Mucosa of stomach (tissue), 1 donor: ENCODE measurements around the gene ADAM20.
"Not testable (repeated sequence)": the region's sequence is repeated elsewhere in the genome, so short reads cannot be mapped to it uniquely, and the experiment has no call there.

ENCODE experiments used
- H3K27me3 ChIP-seq: one replicate; pipeline ENCODE4 v1.7.0; 2013; ENCODE audit warnings: mild to moderate bottlenecking, low read length; ENCODE audit not compliant: control insufficient read depth, insufficient read depth
- H3K36me3 ChIP-seq: one replicate; pipeline ENCODE4 v1.7.0; 2013; ENCODE audit warnings: low read length; ENCODE audit not compliant: control insufficient read depth, insufficient read depth
- H3K4me1 ChIP-seq: one replicate; pipeline ENCODE4 v1.7.0; 2013; ENCODE audit warnings: mild to moderate bottlenecking, low read length; ENCODE audit not compliant: control insufficient read depth, insufficient read depth
- H3K4me3 ChIP-seq: one replicate; pipeline ENCODE4 v1.7.0; 2013; ENCODE audit warnings: low read length
- H3K9ac ChIP-seq: one replicate; pipeline ENCODE4 v1.7.0; 2013; ENCODE audit warnings: mild to moderate bottlenecking, low read length, moderate library complexity
- H3K9me3 ChIP-seq: one replicate; pipeline ENCODE4 v1.7.0; 2013; ENCODE audit warnings: mild to moderate bottlenecking, low read length, moderate library complexity; ENCODE audit not compliant: control insufficient read depth
- donor health status: Pancreatic carcinoma.

Gene ADAM20

GRCh38 chr14:70525691-70526090, 9.1 kb downstream of the ADAM20 start:
- H3K36me3 ChIP-seq: no peaks in the 10 kb centered on the region
- H3K9me3 ChIP-seq: no peaks in the 10 kb centered on the region
- H3K27me3 ChIP-seq: no peaks in the 10 kb centered on the region
- H3K4me3 ChIP-seq: no peak overlapping the region
- H3K4me1 ChIP-seq: no peaks in the 10 kb centered on the region
- no peak overlapping the region for H3K9ac ChIP-seq

- H3K9ac ChIP-seq: no peak overlapping the region
- H3K9me3 ChIP-seq: no peaks in the 10 kb centered on the region
- H3K27me3 ChIP-seq: no peaks in the 10 kb centered on the region
- no peaks in the 10 kb centered on the region for H3K4me1 ChIP-seq
- H3K4me3 ChIP-seq: no peak overlapping the region
- no peaks in the 10 kb centered on the region for H3K36me3 ChIP-seq
These were observed 19.0 kb downstream of the ADAM20 start for GRCh38 chr14:70515811-70516210.

- no peaks in the 10 kb centered on the region for H3K9me3 ChIP-seq
- H3K27me3 ChIP-seq: no peaks in the 10 kb centered on the region
- H3K36me3 ChIP-seq: no peaks in the 10 kb centered on the region
- H3K4me1 ChIP-seq: no peaks in the 10 kb centered on the region
- no peak overlapping the region for H3K4me3 ChIP-seq
- H3K9ac ChIP-seq: no peak overlapping the region
These were observed 20.4 kb downstream of the ADAM20 start for GRCh38 chr14:70514168-70515069.

GRCh38 chr14:70498191-70498590, 36.6 kb downstream of the ADAM20 start:
- H3K4me1 ChIP-seq: no peaks in the 10 kb centered on the region
- H3K27me3 ChIP-seq: no peaks in the 10 kb centered on the region
- no peak overlapping the region for H3K4me3 ChIP-seq
- H3K9me3 ChIP-seq: no peaks in the 10 kb centered on the region
- H3K36me3 ChIP-seq: no peaks in the 10 kb centered on the region
- no peak overlapping the region for H3K9ac ChIP-seq

- Histone ChIP-seq H3K4me3 (no peak overlapping the region), H3K27me3 (peaks cover 3% of the 10 kb centered on the region), H3K9ac (no peak overlapping the region), H3K36me3 (no peaks in the 10 kb centered on the region), H3K4me1 (no peaks in the 10 kb centered on the region), H3K9me3 (no peaks in the 10 kb centered on the region)
These were observed 45.1 kb downstream of the ADAM20 start for GRCh38 chr14:70489579-70490200.

GRCh38 chr14:70477356-70478105, 57.3 kb downstream of the ADAM20 start:
- H3K4me1 ChIP-seq, H3K9me3 ChIP-seq, H3K36me3 ChIP-seq, H3K4me3 ChIP-seq, H3K9ac ChIP-seq, H3K27me3 ChIP-seq: not testable (repeated sequence)

- H3K9me3 ChIP-seq, H3K27me3 ChIP-seq, H3K4me1 ChIP-seq, H3K36me3 ChIP-seq, H3K9ac ChIP-seq, H3K4me3 ChIP-seq: not testable (repeated sequence)
These were observed 59.3 kb downstream of the ADAM20 start for GRCh38 chr14:70475459-70475858.

GRCh38 chr14:70473825-70474224, 61.0 kb downstream of the ADAM20 start:
- no peak overlapping the region for H3K9ac ChIP-seq
- H3K36me3 ChIP-seq: no peaks in the 10 kb centered on the region

More at GRCh38 chr14:70473825-70474224, 61.0 kb downstream of the ADAM20 start:
- Histone ChIP-seq H3K27me3 (no peaks in the 10 kb centered on the region), H3K4me1 (no peaks in the 10 kb centered on the region), H3K9me3 (no peaks in the 10 kb centered on the region), H3K4me3 (no peak overlapping the region)
